ENCODE measurements around the gene FKBP1A.

The FKBP1A gene

GRCh38 chr20:1330075-1330830, 62.6 kb downstream of the FKBP1A start:
- no peaks in the 10 kb centered on the region for H3K27me3 Mint-ChIP-seq (ENCODE audit: low read depth)
- H3K36me3 Mint-ChIP-seq (ENCODE audit: low read depth): peaks cover 18% of the 10 kb centered on the region
- no peak for TF ChIP-seq CTCF (IDR thresholded peaks at IDR 0.05; ENCODE audit: unreplicated experiment in 3 of 3)
- peaks cover 7% of the 10 kb centered on the region for H3K4me1 Mint-ChIP-seq
- peak overlapping the region in 1 of 3 experiments; percentile 6 for H3K4me3 Mint-ChIP-seq
- no peak overlapping the region for H3K27ac Mint-ChIP-seq
- no peaks in the 10 kb centered on the region for H3K9me3 Mint-ChIP-seq

GRCh38 chr20:1328680-1329330, 64.0 kb downstream of the FKBP1A start, which contains the start of gene SDCBP2:
Gene SDCBP2, minus strand, starts transcription at chr20:1329139. Its CDS starts 8,723 bp downstream, at chr20:1320416.
- H3K4me3 Mint-ChIP-seq: peak within 1 kb of the TSS in 2 of 3 experiments; percentile 31 to 34
- peak within 1 kb of the TSS in 1 of 3 experiments; percentile 56 for H3K27ac Mint-ChIP-seq
- H3K27me3 Mint-ChIP-seq (ENCODE audit: low read depth): no peaks in the 10 kb centered on the region
- peaks cover 7% of the 10 kb centered on the region for H3K4me1 Mint-ChIP-seq
- H3K9me3 Mint-ChIP-seq: no peaks in the 10 kb centered on the region
- no peak for TF ChIP-seq CTCF (IDR thresholded peaks at IDR 0.05; ENCODE audit: unreplicated experiment in 3 of 3)
- H3K36me3 Mint-ChIP-seq (ENCODE audit: low read depth): peaks cover 15% of the 10 kb centered on the region

GRCh38 chr20:1327827-1328679, 64.8 kb downstream of the FKBP1A start:
- Mint-ChIP-seq H3K4me1 (peaks cover 7% of the 10 kb centered on the region), H3K27me3 (ENCODE audit: low read depth) (no peaks in the 10 kb centered on the region), H3K36me3 (ENCODE audit: low read depth) (peaks cover 8% of the 10 kb centered on the region), H3K4me3 (peak overlapping the region in 1 of 3 experiments; percentile 31), H3K9me3 (no peaks in the 10 kb centered on the region), H3K27ac (no peak overlapping the region)
- no peak for TF ChIP-seq CTCF (IDR thresholded peaks at IDR 0.05; ENCODE audit: unreplicated experiment in 3 of 3)

- Mint-ChIP-seq H3K27me3 (ENCODE audit: low read depth) (no peaks in the 10 kb centered on the region), H3K9me3 (no peaks in the 10 kb centered on the region), H3K36me3 (ENCODE audit: low read depth) (peaks cover 4% of the 10 kb centered on the region), H3K27ac (no peak overlapping the region), H3K4me3 (no peak overlapping the region), H3K4me1 (peaks cover 7% of the 10 kb centered on the region)
- TF ChIP-seq CTCF (IDR thresholded peaks at IDR 0.05; ENCODE audit: unreplicated experiment in 3 of 3): no peak
Measured at GRCh38 chr20:1327241-1327653, 65.6 kb downstream of the FKBP1A start.

GRCh38 chr20:1326031-1326930, 66.6 kb downstream of the FKBP1A start:
- Mint-ChIP-seq H3K9me3 (no peaks in the 10 kb centered on the region), H3K4me1 (peaks cover 7% of the 10 kb centered on the region), H3K36me3 (ENCODE audit: low read depth) (no peaks in the 10 kb centered on the region), H3K27me3 (ENCODE audit: low read depth) (no peaks in the 10 kb centered on the region), H3K27ac (no peak overlapping the region), H3K4me3 (no peak overlapping the region)
- TF ChIP-seq CTCF (IDR thresholded peaks at IDR 0.05; ENCODE audit: unreplicated experiment in 3 of 3): no peak

All from nephron (organoid).